HG03196 (cell line): Measurements from ENCODE around the gene IP6K2.
"Not testable (repeated sequence)": the region's sequence is repeated elsewhere in the genome, so short reads cannot be mapped to it uniquely, and the experiment has no call there.

Experiments
- ATAC-seq: cut with Tn5 transposase; IDR thresholded peaks from one replicate; pipeline ENCODE4 v1.9.1; 2021; ENCODE audit not compliant: unreplicated experiment

Gene IP6K2

GRCh38 chr3:48733752-48734518, 16.9 kb upstream of the IP6K2 start:
- ATAC-seq: not testable (repeated sequence)

- no peak for ATAC-seq
Observed at GRCh38 chr3:48727511-48727910, 10.5 kb upstream of the IP6K2 start.

GRCh38 chr3:48725185-48725855, 8.3 kb upstream of the IP6K2 start:
- not testable (repeated sequence) for ATAC-seq

- no peak for ATAC-seq
Observed at GRCh38 chr3:48723725-48724124, 6.7 kb upstream of the IP6K2 start.

GRCh38 chr3:48723293-48723692, 6.3 kb upstream of the IP6K2 start:
- ATAC-seq: not testable (repeated sequence)

- ATAC-seq: no peak
Observed at GRCh38 chr3:48716508-48716981, 476 bp downstream of the IP6K2 start.

GRCh38 chr3:48715174-48715800, 1.7 kb downstream of the IP6K2 start:
- ATAC-seq: no peak

GRCh38 chr3:48711727-48712126, 5.3 kb downstream of the IP6K2 start:
- ATAC-seq: no peak

GRCh38 chr3:48709051-48709461, 8.0 kb downstream of the IP6K2 start:
- no peak for ATAC-seq

- no peak for ATAC-seq
Observed at GRCh38 chr3:48708481-48708889, 8.5 kb downstream of the IP6K2 start.

- ATAC-seq: no peak
Observed at GRCh38 chr3:48707157-48707556, 9.9 kb downstream of the IP6K2 start.

GRCh38 chr3:48702320-48702920, 14.6 kb downstream of the IP6K2 start:
- ATAC-seq: no peak

- ATAC-seq: no peak
Observed at GRCh38 chr3:48700731-48701405, 16.2 kb downstream of the IP6K2 start.

GRCh38 chr3:48698891-48699290, 18.1 kb downstream of the IP6K2 start:
- no peak for ATAC-seq

- ATAC-seq: no peak
Observed at GRCh38 chr3:48697952-48698351, 19.1 kb downstream of the IP6K2 start.

- no peak for ATAC-seq
Observed at GRCh38 chr3:48696601-48697000, 20.4 kb downstream of the IP6K2 start.

- ATAC-seq: no peak
Observed at GRCh38 chr3:48696156-48696555, 20.9 kb downstream of the IP6K2 start.

GRCh38 chr3:48695393-48695753, 21.6 kb downstream of the IP6K2 start:
- no peak for ATAC-seq

- ATAC-seq: no peak
Observed at GRCh38 chr3:48694610-48695392, 22.2 kb downstream of the IP6K2 start.

GRCh38 chr3:48693826-48694225, 23.2 kb downstream of the IP6K2 start:
- ATAC-seq: no peak
